HepG2 (cell line): ENCODE data around the gene AUP1. TPM values are rescaled to one million over a fixed set of nuclear protein-coding genes. Genes with fewer than 3 reads are reported as not detected.

Experiments used
- ATAC-seq: fragments of 200-7000 bp; cut with Tn5 transposase; 3 replicates; pipeline ENCODE4 v1.9.1; 2020; ENCODE audit warnings: mild to moderate bottlenecking, moderate library complexity
- BruUV-seq: library from RNA; stranded (reverse); fragments of 400-500 nt; replicated peaks from 2 replicates; lab custom pipeline; 2021; lab: Mats Ljungman, UMichigan
- CTCF ChIA-PET: fragments of 300-600 bp; formaldehyde crosslinking; extraction: SDS; loops from one replicate; lab custom pipeline; 2021; ENCODE audit warnings: low total read pairs, inconsistent platforms, low intra/inter-chr PET ratio; lab: Yijun Ruan, JAX
- POLR2A ChIA-PET: fragments of 350-600 bp; sonication (Branson Sonifier 250); formaldehyde crosslinking; loops from one replicate; lab custom pipeline; 2020; ENCODE audit warnings: antibody characterized with exemption, inconsistent platforms; lab: Yijun Ruan, JAX
- DNase-seq: peaks from one replicate; pipeline ENCODE4 v3.0.0-alpha.2; 2015; ENCODE audit warnings: low spot score
- FAIRE-seq: peaks from 3 replicates; lab custom pipeline; 2011; peaks lifted over from hg19 to GRCh38; lab: Jason Lieb, UNC
- H2AFZ ChIP-seq: one replicate; pipeline ENCODE4 v1.6.1; 2011; ENCODE audit warnings: low read length, inconsistent platforms
- H3K27ac ChIP-seq: fragments of 300-600 bp; 3 replicates; pipeline ENCODE4 v1.8.0; 2011; ENCODE audit warnings: mixed run types, mild to moderate bottlenecking, mixed read lengths, low read length, inconsistent platforms; ENCODE audit not compliant: insufficient read depth; ENCODE audit errors: extremely low read length
- H3K27me3 ChIP-seq, 2 experiments: fragments of 200-600 bp in 1 of 2; 2 replicates in 1 of 2; 3 replicates in 1 of 2; pipeline versions ENCODE4 v1.6.0 to v1.8.0; 2011; ENCODE audit warnings: low read length in 2 of 2, mild to moderate bottlenecking in 2 of 2, moderate library complexity in 2 of 2, inconsistent platforms in 1 of 2; ENCODE audit not compliant: insufficient read depth in 2 of 2, control insufficient read depth in 1 of 2
- H3K36me3 ChIP-seq, 2 experiments: fragments of 200-600 bp in 1 of 2; replicated peaks in 1 of 2; 2 replicates in 1 of 2; 3 replicates in 1 of 2; pipeline versions ENCODE4 v1.5.1 to v1.8.0; 2011; ENCODE audit warnings: low read length in 2 of 2, inconsistent platforms in 1 of 2; ENCODE audit not compliant: insufficient read depth in 2 of 2, control insufficient read depth in 1 of 2
- H3K4me1 ChIP-seq: 2 replicates; pipeline ENCODE4 v1.5.1; 2012; ENCODE audit warnings: low read length, inconsistent platforms; ENCODE audit not compliant: insufficient read depth
- H3K4me2 ChIP-seq: 2 replicates; pipeline ENCODE4 v1.6.0; 2011; ENCODE audit warnings: low read depth, low read length, inconsistent platforms
- H3K4me3 ChIP-seq, 3 experiments: fragments of 200-600 bp in 1 of 3; sonication (generic), shearing (Covaris generic) in 1 of 3; replicated peaks in 1 of 3; 2 replicates each; pipeline ENCODE4 v1.5.1; 2011 to 2016; ENCODE audit warnings: low read length in 3 of 3, inconsistent platforms in 2 of 3, low read depth in 2 of 3, mild to moderate bottlenecking in 2 of 3, control low read depth in 1 of 3, mixed read lengths in 1 of 3; ENCODE audit not compliant: insufficient read depth in 1 of 3
- H3K79me2 ChIP-seq: one replicate; pipeline ENCODE4 v1.6.1; 2011; ENCODE audit warnings: low read length, inconsistent platforms; ENCODE audit not compliant: insufficient read depth
- H3K9ac ChIP-seq: 2 replicates; pipeline ENCODE4 v1.6.0; 2011; ENCODE audit warnings: mild to moderate bottlenecking, low read depth, low read length, inconsistent platforms; ENCODE audit not compliant: insufficient read depth
- H3K9me3 ChIP-seq: 2 replicates; pipeline ENCODE4 v1.5.1; 2012; ENCODE audit warnings: mild to moderate bottlenecking, low read length
- H4K20me1 ChIP-seq: 2 replicates; pipeline ENCODE4 v1.6.0; 2011; ENCODE audit warnings: inconsistent platforms, mild to moderate bottlenecking, low read length, moderate library complexity; ENCODE audit not compliant: insufficient read depth
- ARNTL ChIP-seq: sonication (generic); formaldehyde crosslinking; IDR thresholded peaks from 2 replicates; pipeline ENCODE4 v1.4.0; 2020; ENCODE audit warnings: mild to moderate bottlenecking, missing genetic modification reagents
- BATF2 ChIP-seq: sonication (generic); formaldehyde crosslinking; IDR thresholded peaks from 2 replicates; pipeline ENCODE4 v1.8.0; 2022; ENCODE audit warnings: mild to moderate bottlenecking, missing genetic modification reagents, moderate library complexity
- GLMP ChIP-seq: sonication (generic); formaldehyde crosslinking; IDR thresholded peaks from 2 replicates; pipeline ENCODE4 v1.9.0; 2021; ENCODE audit warnings: missing genetic modification reagents, mild to moderate bottlenecking, borderline replicate concordance
- IRF1 ChIP-seq: sonication (generic); formaldehyde crosslinking; IDR thresholded peaks from 2 replicates; pipeline ENCODE4 v1.4.0; 2020; ENCODE audit warnings: low read depth, mild to moderate bottlenecking, missing genetic modification reagents
- JUN ChIP-seq: sonication (generic); formaldehyde crosslinking; IDR thresholded peaks from 2 replicates; pipeline ENCODE4 v1.4.0; 2020; ENCODE audit warnings: mild to moderate bottlenecking, missing genetic modification reagents
- RAD21 ChIP-seq: fragments of 450-650 bp; formaldehyde crosslinking; IDR thresholded peaks from 2 replicates; pipeline ENCODE4 v1.5.0; 2020; ENCODE audit warnings: mild to moderate bottlenecking
- TCF7L2 ChIP-seq: IDR thresholded peaks from 2 replicates; pipeline ENCODE4 v1.6.1; 2011; ENCODE audit warnings: mild to moderate bottlenecking, low read depth, low read length, moderate library complexity
- TFE3 ChIP-seq: IDR thresholded peaks from 2 replicates; pipeline ENCODE4 v1.6.1; 2016
- ZBTB20 ChIP-seq: sonication (generic); formaldehyde crosslinking; IDR thresholded peaks from 2 replicates; pipeline ENCODE4 v1.8.1; 2023; ENCODE audit warnings: missing genetic modification reagents, low read depth, mild to moderate bottlenecking, borderline replicate concordance
- ZBTB7A ChIP-seq: sonication (generic); formaldehyde crosslinking; IDR thresholded peaks from 2 replicates; pipeline ENCODE4 v1.8.0; 2022; ENCODE audit warnings: mild to moderate bottlenecking, missing genetic modification reagents
- ZNF234 ChIP-seq: sonication (generic); formaldehyde crosslinking; conservative IDR thresholded peaks from 2 replicates; pipeline ENCODE4 v1.5.1; 2020; ENCODE audit warnings: mild to moderate bottlenecking, missing genetic modification reagents
- ZNF251 ChIP-seq: sonication (generic); formaldehyde crosslinking; IDR thresholded peaks from 2 replicates; pipeline ENCODE4 v1.9.0; 2021; ENCODE audit warnings: mild to moderate bottlenecking, missing genetic modification reagents
- ZNF263 ChIP-seq: sonication (generic); formaldehyde crosslinking; IDR thresholded peaks from 2 replicates; pipeline ENCODE4 v1.4.0; 2020; ENCODE audit warnings: missing genetic modification reagents
- WGBS: methylation state at CpG from one replicate; pipeline ENCODE4 v1.1.6; 2017; ENCODE audit warnings: low lambda C conversion rate; 5-methylcytosine and 5-hydroxymethylcytosine counted together
- in situ Hi-C: cut with HindIII; loops from 2 replicates; pipeline ENCODE4 v1.10.0; 2017; ENCODE audit warnings: low pct_unique_long_range_greater_than_20kb; ENCODE audit not compliant: extremely low pct_ligation_motif_present
- intact Hi-C: fragments of 100-400 bp; cut with micrococcal nuclease; formaldehyde crosslinking; loops from one replicate; pipeline ENCODE4 v1.10.0; 2022; ENCODE audit not compliant: unreplicated experiment
- polyA plus RNA-seq, 8 experiments: library from polyadenylated mRNA; depleted of rRNA in 3 of 8; stranded (reverse) in 7 of 8; unstranded in 1 of 8; fragments of >200 nt; fragmentation: Illumina TruSeq in 4 of 8; extraction: Trizol in 4 of 8; gene quantifications; 2 replicates each; pipeline versions ENCODE4 v1.2.1 to v1.2.3, GENCODE V29; 2011 to 2016; ENCODE audit warnings: low read depth in 4 of 8, missing spikeins in 1 of 8, mixed read lengths in 1 of 8; ENCODE audit not compliant: insufficient read depth in 1 of 8
- total RNA-seq, 5 experiments: library from RNA; depleted of rRNA; stranded (reverse); fragments of >200 nt; fragmentation: Illumina TruSeq; extraction: Trizol; gene quantifications; 2 replicates each; pipeline ENCODE4 v1.2.3, GENCODE V29; 2016; ENCODE audit warnings: low read depth in 1 of 5

The AUP1 gene
- total and polyA plus RNA-seq, 2 of the 13 experiments (the other 11 are each of a cell fraction or from before 2014, with no cell fraction given), result 174 to 267 TPM

- Histone ChIP-seq H4K20me1 (no peaks in the 10 kb centered on the region), H2AFZ (no peak overlapping the region), H3K4me2 (no peak overlapping the region), H3K79me2 (no peaks in the 10 kb centered on the region), H3K9ac (no peak overlapping the region), H3K9me3 (no peaks in the 10 kb centered on the region), H3K27ac (no peak overlapping the region), H3K4me3 (no peak overlapping the region), H3K36me3 (no peaks in the 10 kb centered on the region), H3K27me3 (peaks cover 3 to 64% of the 10 kb centered on the region in 2 experiments; a peak in 4 of 5 replicates), H3K4me1 (no peaks in the 10 kb centered on the region; the same call in 1 of the 2 replicates)
- DNase-seq (no peak), ATAC-seq (no peak), FAIRE-seq (no peak)
- ChIA-PET POLR2A (no interaction called here), CTCF (no interaction called here)
- 24% methylated on average over 5 of the region's 5 CpGs for WGBS
- in situ Hi-C loops, result no loop called here
- no TSS peak for BruUV-seq
- intact Hi-C loops, result no loop called here
- TF ChIP-seq ARNTL (CRISPR knock-in tag), result no peak
- no peak for TF ChIP-seq BATF2
- TF ChIP-seq TFE3 (CRISPR knock-in tag), result no peak
- TF ChIP-seq ZBTB20 (CRISPR knock-in tag), result no peak
- no peak for TF ChIP-seq IRF1 (CRISPR knock-in tag)
- no peak for TF ChIP-seq RAD21 (CRISPR knock-in tag)
- no peak for TF ChIP-seq ZNF263 (CRISPR knock-in tag)
- TF ChIP-seq ZNF234 (CRISPR knock-in tag), result no peak
- TF ChIP-seq JUN (CRISPR knock-in tag), result no peak
- TF ChIP-seq GLMP (CRISPR knock-in tag), result no peak
- TF ChIP-seq ZBTB7A (CRISPR knock-in tag), result no peak
- TF ChIP-seq TCF7L2, result no peak
- TF ChIP-seq ZNF251, result no peak
Measured at GRCh38 chr2:74564222-74564621, 34.7 kb upstream of the AUP1 start.
